GM18519 (cell line): ENCODE data around the gene SPRY2.
A peak's percentile ranks its signal among the peaks of the same experiment; 100 is the strongest.

ENCODE experiments used
- ATAC-seq: cut with Tn5 transposase; IDR thresholded peaks from one replicate; pipeline ENCODE4 v1.9.1; 2021; ENCODE audit warnings: mild to moderate bottlenecking, moderate library complexity; ENCODE audit not compliant: unreplicated experiment, low FRiP score

SPRY2 gene

GRCh38 chr13:80341101-80341755, at the start of gene SPRY2:
Gene SPRY2, minus strand, starts transcription at chr13:80341126. Its CDS starts 3,421 bp downstream, at chr13:80337705.
- peak; percentile 48 for ATAC-seq

GRCh38 chr13:80390338-80390737, 49.4 kb upstream of the SPRY2 start:
- ATAC-seq: no peak

- no peak for ATAC-seq
Observed at GRCh38 chr13:80389073-80390038, 48.4 kb upstream of the SPRY2 start.

- no peak for ATAC-seq
Observed at GRCh38 chr13:80388506-80388905, 47.6 kb upstream of the SPRY2 start.

GRCh38 chr13:80386592-80386991, 45.7 kb upstream of the SPRY2 start:
- no peak for ATAC-seq

- ATAC-seq: no peak
Observed at GRCh38 chr13:80386002-80386401, 45.1 kb upstream of the SPRY2 start.

- ATAC-seq: no peak
Observed at GRCh38 chr13:80382576-80382975, 41.6 kb upstream of the SPRY2 start.

GRCh38 chr13:80379245-80379644, 38.3 kb upstream of the SPRY2 start:
- no peak for ATAC-seq

- ATAC-seq: no peak
Observed at GRCh38 chr13:80376554-80376953, 35.6 kb upstream of the SPRY2 start.

GRCh38 chr13:80374901-80375300, 34.0 kb upstream of the SPRY2 start:
- ATAC-seq: no peak

- no peak for ATAC-seq
Observed at GRCh38 chr13:80374444-80374843, 33.5 kb upstream of the SPRY2 start.

GRCh38 chr13:80371840-80372509, 31.0 kb upstream of the SPRY2 start:
- ATAC-seq: no peak

- ATAC-seq: no peak
Observed at GRCh38 chr13:80367473-80367872, 26.5 kb upstream of the SPRY2 start.

GRCh38 chr13:80363890-80364503, 23.1 kb upstream of the SPRY2 start:
- no peak for ATAC-seq

- no peak for ATAC-seq
Observed at GRCh38 chr13:80362481-80362880, 21.6 kb upstream of the SPRY2 start.

- ATAC-seq: peak; percentile 88
Observed at GRCh38 chr13:80361883-80362327, 21.0 kb upstream of the SPRY2 start.

GRCh38 chr13:80361298-80361697, 20.4 kb upstream of the SPRY2 start:
- peak; percentile 3 for ATAC-seq

- ATAC-seq: no peak
Observed at GRCh38 chr13:80360453-80360800, 19.5 kb upstream of the SPRY2 start.

GRCh38 chr13:80359778-80360452, 19.0 kb upstream of the SPRY2 start:
- ATAC-seq: no peak

GRCh38 chr13:80359414-80359777, 18.5 kb upstream of the SPRY2 start:
- ATAC-seq: no peak
